Trophoblast cell (in vitro differentiated cells and primary cell): Measurements from ENCODE around the gene POLR2B.

ENCODE experiments used
- DNase-seq, 2 donors: peaks; one replicate each; pipeline ENCODE4 v3.0.0-alpha.2; 2016
- H2AFZ ChIP-seq: 2 replicates; pipeline ENCODE4 v1.6.1; 2013; ENCODE audit warnings: low read length, moderate library complexity, mild to moderate bottlenecking; ENCODE audit not compliant: insufficient read depth, poor library complexity
- H2AK5ac ChIP-seq: 2 replicates; pipeline ENCODE4 v1.6.1; 2013; ENCODE audit warnings: mild to moderate bottlenecking, low read length
- H2BK120ac ChIP-seq: 2 replicates; pipeline ENCODE4 v1.6.1; 2013; ENCODE audit warnings: low read length, mild to moderate bottlenecking, moderate library complexity; ENCODE audit not compliant: insufficient read depth, poor library complexity
- H2BK12ac ChIP-seq: 2 replicates; pipeline ENCODE4 v1.6.1; 2013; ENCODE audit warnings: mild to moderate bottlenecking, low read length, moderate library complexity
- H2BK5ac ChIP-seq: 2 replicates; pipeline ENCODE4 v1.6.1; 2013; ENCODE audit warnings: low read length, low read depth, moderate library complexity, mild to moderate bottlenecking; ENCODE audit not compliant: poor library complexity
- H3K14ac ChIP-seq: 2 replicates; pipeline ENCODE4 v1.6.1; 2013; ENCODE audit warnings: mild to moderate bottlenecking, low read length
- H3K18ac ChIP-seq: 2 replicates; pipeline ENCODE4 v1.6.1; 2013; ENCODE audit warnings: mild to moderate bottlenecking, low read length
- H3K23ac ChIP-seq: 2 replicates; pipeline ENCODE4 v1.6.1; 2013; ENCODE audit warnings: low read length
- H3K27ac ChIP-seq: 2 replicates; pipeline ENCODE4 v1.5.1; 2013; ENCODE audit warnings: low read depth, mild to moderate bottlenecking, inconsistent platforms, low read length, moderate library complexity
- H3K27me3 ChIP-seq: 2 replicates; pipeline ENCODE4 v1.6.1; 2013; ENCODE audit warnings: inconsistent platforms, mild to moderate bottlenecking, low read length, moderate library complexity; ENCODE audit not compliant: insufficient read depth
- H3K36me3 ChIP-seq, 2 experiments: 1 replicate in 1 of 2; 2 replicates in 1 of 2; pipeline ENCODE4 v1.6.1; 2013; ENCODE audit warnings: low read length in 2 of 2, mild to moderate bottlenecking in 2 of 2, moderate library complexity in 1 of 2; ENCODE audit not compliant: insufficient read depth in 2 of 2, control insufficient read depth in 1 of 2
- H3K4ac ChIP-seq: 2 replicates; pipeline ENCODE4 v1.6.1; 2013; ENCODE audit warnings: low read depth, mild to moderate bottlenecking, low read length, moderate library complexity
- H3K4me1 ChIP-seq, 2 experiments: 1 replicate in 1 of 2; 2 replicates in 1 of 2; pipeline ENCODE4 v1.6.1; 2013; ENCODE audit warnings: low read length in 2 of 2, mild to moderate bottlenecking in 2 of 2, moderate library complexity in 1 of 2; ENCODE audit not compliant: insufficient read depth in 2 of 2, control insufficient read depth in 1 of 2
- H3K4me2 ChIP-seq: 2 replicates; pipeline ENCODE4 v1.6.1; 2013; ENCODE audit warnings: inconsistent platforms, mild to moderate bottlenecking, low read length, moderate library complexity
- H3K4me3 ChIP-seq: 2 replicates; pipeline ENCODE4 v1.5.1; 2013; ENCODE audit warnings: mild to moderate bottlenecking, low read depth, low read length, inconsistent platforms
- H3K79me1 ChIP-seq: one replicate; pipeline ENCODE4 v1.6.1; 2013; ENCODE audit warnings: low read length
- H3K79me2 ChIP-seq: 2 replicates; pipeline ENCODE4 v1.6.1; 2013; ENCODE audit warnings: low read length, mild to moderate bottlenecking; ENCODE audit not compliant: control insufficient read depth, insufficient read depth, poor library complexity
- H3K9ac ChIP-seq: 2 replicates; pipeline ENCODE4 v1.6.1; 2013; ENCODE audit warnings: mild to moderate bottlenecking, low read length
- H3K9me3 ChIP-seq: 2 replicates; pipeline ENCODE4 v1.6.1; 2013; ENCODE audit warnings: low read depth, mild to moderate bottlenecking, control low read depth, inconsistent platforms, low read length; ENCODE audit not compliant: insufficient read depth
- H4K12ac ChIP-seq: 2 replicates; pipeline ENCODE4 v1.6.1; 2013; ENCODE audit warnings: low read depth, mild to moderate bottlenecking, low read length, moderate library complexity
- H4K8ac ChIP-seq: 2 replicates; pipeline ENCODE4 v1.6.1; 2013; ENCODE audit warnings: low read depth, mild to moderate bottlenecking, low read length, moderate library complexity
- H4K91ac ChIP-seq: one replicate; pipeline ENCODE4 v1.6.1; 2013; ENCODE audit warnings: low read depth, mild to moderate bottlenecking, low read length, moderate library complexity
- WGBS: extraction: QIAGEN DNeasy Blood & Tissue Kit; methylation state at CpG from one replicate; pipeline ENCODE4 v1.1.7; 2013; ENCODE audit warnings: missing lambda C conversion rate; ENCODE audit not compliant: insufficient read length, insufficient coverage; ENCODE audit errors: extremely low coverage; 5-methylcytosine and 5-hydroxymethylcytosine counted together

The POLR2B gene

GRCh38 chr4:57039345-57039744, 60.6 kb downstream of the POLR2B start:
- Histone ChIP-seq H4K8ac (no peak overlapping the region), H3K27me3 (no peaks in the 10 kb centered on the region), H2AFZ (no peak overlapping the region), H3K79me1 (peaks cover 32% of the 10 kb centered on the region), H3K23ac (no peak overlapping the region), H3K18ac (peak overlapping the region; percentile 29), H3K9me3 (no peaks in the 10 kb centered on the region), H3K27ac (peak overlapping the region; percentile 87), H3K4me1 (peaks cover 20 to 29% of the 10 kb centered on the region in 2 experiments), H3K4ac (no peak overlapping the region), H2BK12ac (peak overlapping the region; percentile 87), H3K36me3 (peaks cover 22 to 25% of the 10 kb centered on the region in 2 experiments), H4K12ac (no peak overlapping the region), H4K91ac (peak overlapping the region; percentile 70), H3K4me2 (no peak overlapping the region), H3K4me3 (no peak overlapping the region), H3K79me2 (peaks cover 10% of the 10 kb centered on the region), H3K9ac (no peak overlapping the region), H2AK5ac (no peak overlapping the region), H2BK120ac (peak overlapping the region; percentile 63), H2BK5ac (peak overlapping the region; percentile 81), H3K14ac (peak overlapping the region; percentile 53)
- WGBS, result no CpG with 5 or more reads among the region's 2 CpGs
- DNase-seq, result peak; percentile 7 to 66

GRCh38 chr4:57040510-57040909, 61.8 kb downstream of the POLR2B start:
- Histone ChIP-seq H2AFZ (no peak overlapping the region), H4K91ac (peak overlapping the region; percentile 67), H3K9ac (no peak overlapping the region), H4K8ac (peak overlapping the region; percentile 22), H2BK12ac (peak overlapping the region; percentile 82), H3K23ac (no peak overlapping the region), H3K27ac (peak overlapping the region; percentile 87), H3K4ac (no peak overlapping the region), H3K36me3 (peaks cover 22 to 25% of the 10 kb centered on the region in 2 experiments), H3K4me3 (no peak overlapping the region), H3K4me1 (peaks cover 20 to 29% of the 10 kb centered on the region in 2 experiments), H2BK120ac (peak overlapping the region; percentile 82), H3K18ac (peak overlapping the region; percentile 19), H4K12ac (no peak overlapping the region), H2AK5ac (peak overlapping the region; percentile 89), H3K79me1 (peaks cover 34% of the 10 kb centered on the region), H3K27me3 (no peaks in the 10 kb centered on the region), H3K9me3 (no peaks in the 10 kb centered on the region), H3K4me2 (no peak overlapping the region), H3K14ac (peak overlapping the region; percentile 55), H2BK5ac (peak overlapping the region; percentile 57), H3K79me2 (peaks cover 10% of the 10 kb centered on the region)
- no peak for DNase-seq
- no CpG with 5 or more reads among the region's 6 CpGs for WGBS

- Histone ChIP-seq H2AK5ac (no peak overlapping the region), H3K4me2 (no peak overlapping the region), H3K27ac (peak overlapping the region; percentile 41), H3K9ac (no peak overlapping the region), H2BK120ac (no peak overlapping the region), H3K4me1 (peaks cover 20 to 29% of the 10 kb centered on the region in 2 experiments), H4K12ac (no peak overlapping the region), H3K4me3 (no peak overlapping the region), H3K36me3 (peaks cover 22 to 25% of the 10 kb centered on the region in 2 experiments), H2AFZ (no peak overlapping the region), H3K4ac (no peak overlapping the region), H3K79me1 (peaks cover 34% of the 10 kb centered on the region), H3K14ac (no peak overlapping the region), H3K18ac (no peak overlapping the region), H2BK12ac (no peak overlapping the region), H3K27me3 (no peaks in the 10 kb centered on the region), H4K91ac (no peak overlapping the region), H3K23ac (no peak overlapping the region), H3K9me3 (no peaks in the 10 kb centered on the region), H2BK5ac (no peak overlapping the region), H4K8ac (no peak overlapping the region), H3K79me2 (peaks cover 10% of the 10 kb centered on the region)
- no CpG with 5 or more reads among the region's 1 CpG for WGBS
- no peak for DNase-seq
Measured at GRCh38 chr4:57041020-57041419, 62.3 kb downstream of the POLR2B start.

GRCh38 chr4:57042711-57043169, 64.0 kb downstream of the POLR2B start:
- Histone ChIP-seq H3K79me2 (peaks cover 12% of the 10 kb centered on the region), H2AFZ (no peak overlapping the region), H2BK120ac (peak overlapping the region; percentile 98), H2BK12ac (peak overlapping the region; percentile 37), H3K14ac (peak overlapping the region; percentile 59), H3K36me3 (peaks cover 23 to 26% of the 10 kb centered on the region in 2 experiments), H2BK5ac (peak overlapping the region; percentile 91), H4K8ac (peak overlapping the region; percentile 50), H3K4me2 (no peak overlapping the region), H3K18ac (peak overlapping the region; percentile 68), H3K23ac (no peak overlapping the region), H3K79me1 (peaks cover 38% of the 10 kb centered on the region), H2AK5ac (peak overlapping the region; percentile 82), H3K9ac (no peak overlapping the region), H4K12ac (peak overlapping the region; percentile 8), H3K27me3 (no peaks in the 10 kb centered on the region), H3K9me3 (peaks cover 4% of the 10 kb centered on the region), H3K4me1 (peaks cover 22 to 29% of the 10 kb centered on the region in 2 experiments), H3K4me3 (no peak overlapping the region), H3K4ac (peak overlapping the region; percentile 94), H3K27ac (peak overlapping the region; percentile 92), H4K91ac (peak overlapping the region; percentile 95)
- whole genome bisulfite sequencing, result no CpG with 5 or more reads among the region's 5 CpGs
- DNase-seq, result no peak
